DOHH2 (cell line): ENCODE results near the gene BTLA.

ENCODE experiments used
- EZH2phosphoT487 ChIP-seq: fragments of 200-600 bp; sonication (generic); IDR thresholded peaks from 2 replicates; pipeline ENCODE4 v1.6.1; 2017; ENCODE audit warnings: borderline replicate concordance, mild to moderate bottlenecking, antibody characterized with exemption, low read length, moderate library complexity, mixed read lengths
- TF ChIP-seq, protein P1 (sequence below): fragments of 200-600 bp; sonication (generic); IDR thresholded peaks from one replicate; pipeline ENCODE4 v1.5.1; 2014; ENCODE audit warnings: antibody characterized with exemption, mild to moderate bottlenecking, low read depth, low read length; ENCODE audit not compliant: poor library complexity, severe bottlenecking

DNA sequence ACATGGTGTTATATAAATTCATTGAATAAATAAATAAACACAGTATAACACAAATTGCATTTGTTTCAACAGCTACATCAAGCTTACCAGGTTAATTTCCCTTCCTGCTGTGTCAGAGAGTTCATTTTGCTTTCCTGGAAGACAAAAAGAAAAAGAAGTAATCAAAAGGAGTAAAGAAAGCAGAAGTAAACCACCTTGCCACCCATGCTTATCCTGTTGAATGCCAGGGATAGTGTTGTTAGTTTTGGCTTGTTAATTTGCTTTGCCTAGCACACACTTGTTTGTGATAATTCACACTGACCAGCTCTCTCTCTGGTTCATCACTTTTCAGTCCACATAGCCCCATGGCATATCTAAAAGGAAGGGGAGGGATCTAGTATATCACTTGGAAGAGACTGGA lies 29.6 kb downstream of the BTLA start:
- TF ChIP-seq, protein P1, sequence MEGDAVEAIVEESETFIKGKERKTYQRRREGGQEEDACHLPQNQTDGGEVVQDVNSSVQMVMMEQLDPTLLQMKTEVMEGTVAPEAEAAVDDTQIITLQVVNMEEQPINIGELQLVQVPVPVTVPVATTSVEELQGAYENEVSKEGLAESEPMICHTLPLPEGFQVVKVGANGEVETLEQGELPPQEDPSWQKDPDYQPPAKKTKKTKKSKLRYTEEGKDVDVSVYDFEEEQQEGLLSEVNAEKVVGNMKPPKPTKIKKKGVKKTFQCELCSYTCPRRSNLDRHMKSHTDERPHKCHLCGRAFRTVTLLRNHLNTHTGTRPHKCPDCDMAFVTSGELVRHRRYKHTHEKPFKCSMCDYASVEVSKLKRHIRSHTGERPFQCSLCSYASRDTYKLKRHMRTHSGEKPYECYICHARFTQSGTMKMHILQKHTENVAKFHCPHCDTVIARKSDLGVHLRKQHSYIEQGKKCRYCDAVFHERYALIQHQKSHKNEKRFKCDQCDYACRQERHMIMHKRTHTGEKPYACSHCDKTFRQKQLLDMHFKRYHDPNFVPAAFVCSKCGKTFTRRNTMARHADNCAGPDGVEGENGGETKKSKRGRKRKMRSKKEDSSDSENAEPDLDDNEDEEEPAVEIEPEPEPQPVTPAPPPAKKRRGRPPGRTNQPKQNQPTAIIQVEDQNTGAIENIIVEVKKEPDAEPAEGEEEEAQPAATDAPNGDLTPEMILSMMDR: no peak
- TF ChIP-seq EZH2phosphoT487: no peak
